ENCODE data around the gene ITPR3. TPM values are rescaled to one million over a fixed set of nuclear protein-coding genes. Genes with fewer than 3 reads are reported as not detected.

ITPR3 gene
- total RNA-seq, 4 donors from 2014 or later, result 11.8 to 25.0 (median 19.6) TPM

DNA sequence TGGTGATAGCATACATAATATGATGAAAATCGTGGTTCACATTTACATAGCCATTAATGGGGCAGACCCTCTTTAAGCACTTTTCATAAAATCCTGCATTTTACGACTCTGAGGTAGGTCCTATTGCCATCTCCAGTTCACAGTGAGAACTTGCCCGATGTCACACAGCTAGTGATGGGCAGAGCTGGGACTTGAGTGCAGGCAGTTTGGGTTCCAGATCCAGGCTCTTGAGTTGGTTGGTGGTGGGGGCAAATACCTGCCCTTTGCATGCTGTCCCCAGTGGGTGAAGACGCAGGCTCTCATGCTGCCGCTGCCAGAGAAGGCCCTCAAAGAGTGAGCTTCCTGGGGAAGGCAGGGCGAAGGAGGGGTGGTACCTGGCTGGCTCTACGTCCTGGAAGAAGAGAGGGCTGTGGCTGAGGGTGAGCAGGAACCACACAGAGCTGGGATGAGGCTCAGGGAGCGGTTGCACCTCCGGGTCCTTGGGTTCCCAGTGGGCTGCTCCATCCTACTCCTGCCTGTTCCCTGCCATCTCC is 34.9 kb upstream of the ITPR3 start:
- H3K27me3 ChIP-seq, result no peaks in the 10 kb centered on the region
- no peak overlapping the region for H3K27ac ChIP-seq
- no peaks in the 10 kb centered on the region for H3K36me3 ChIP-seq
- TF ChIP-seq POLR2AphosphoS5 (IDR thresholded peaks at IDR 0.05), result no peak
- TF ChIP-seq CTCF (IDR thresholded peaks at IDR 0.05), result no peak
- no peak for TF ChIP-seq POLR2A (IDR thresholded peaks at IDR 0.05)
- no peak for TF ChIP-seq EP300 (IDR thresholded peaks at IDR 0.05)
- 69% methylated on average over 6 of the region's 9 CpGs; no CpG with 5 or more reads in 1 of the 2 donors for WGBS, 2 donors (ENCODE audit: low coverage in 1 of 2)
- no peak for ATAC-seq
- H3K4me3 ChIP-seq, result no peak overlapping the region
- peaks cover 0 to 27% (median 15%) of the 10 kb centered on the region in 3 donors for H3K4me1 ChIP-seq
- H3K9me3 ChIP-seq, result no peaks in the 10 kb centered on the region

GRCh38 chr6:33587529-33587928 is 33.6 kb upstream of the ITPR3 start:
- Histone ChIP-seq H3K27ac (no peak overlapping the region), H3K36me3 (no peaks in the 10 kb centered on the region), H3K4me1 (peaks cover 0 to 29% (median 15%) of the 10 kb centered on the region in 3 donors), H3K4me3 (no peak overlapping the region), H3K27me3 (peaks cover 1% of the 10 kb centered on the region), H3K9me3 (no peaks in the 10 kb centered on the region)
- 43 to 80% methylated on average over 1 of the region's 8 CpGs for WGBS, 2 donors (ENCODE audit: low coverage in 1 of 2)
- no peak for ATAC-seq
- TF ChIP-seq POLR2A (IDR thresholded peaks at IDR 0.05), result no peak
- no peak for TF ChIP-seq EP300 (IDR thresholded peaks at IDR 0.05)
- no peak for TF ChIP-seq POLR2AphosphoS5 (IDR thresholded peaks at IDR 0.05)
- no peak for TF ChIP-seq CTCF (IDR thresholded peaks at IDR 0.05)

GRCh38 chr6:33588894-33589293 is 32.2 kb upstream of the ITPR3 start:
- WGBS, 2 donors (ENCODE audit: low coverage in 1 of 2), result no CpG with 5 or more reads among the region's 4 CpGs
- Histone ChIP-seq H3K9me3 (no peaks in the 10 kb centered on the region), H3K36me3 (no peaks in the 10 kb centered on the region), H3K27me3 (peaks cover 15% of the 10 kb centered on the region), H3K4me3 (no peak overlapping the region), H3K27ac (peak overlapping the region in 3 of 4 donors; percentile 52 to 69 (median 60)), H3K4me1 (peaks cover 0 to 36% (median 15%) of the 10 kb centered on the region in 3 donors)
- no peak for ATAC-seq
- no peak for TF ChIP-seq POLR2A (IDR thresholded peaks at IDR 0.05)
- no peak for TF ChIP-seq EP300 (IDR thresholded peaks at IDR 0.05)
- no peak for TF ChIP-seq CTCF (IDR thresholded peaks at IDR 0.05)
- TF ChIP-seq POLR2AphosphoS5 (IDR thresholded peaks at IDR 0.05), result no peak

GRCh38 chr6:33589392-33589730 is 31.8 kb upstream of the ITPR3 start:
- Histone ChIP-seq H3K4me3 (no peak overlapping the region), H3K27me3 (peaks cover 18% of the 10 kb centered on the region), H3K9me3 (no peaks in the 10 kb centered on the region), H3K36me3 (no peaks in the 10 kb centered on the region), H3K27ac (peak overlapping the region in 3 of 4 donors; percentile 52 to 69 (median 60)), H3K4me1 (peaks cover 0 to 36% (median 15%) of the 10 kb centered on the region in 3 donors)
- ATAC-seq, result peak; percentile 15
- no peak for TF ChIP-seq POLR2AphosphoS5 (IDR thresholded peaks at IDR 0.05)
- no CpG with 5 or more reads among the region's 4 CpGs for WGBS, 2 donors (ENCODE audit: low coverage in 1 of 2)

- TF ChIP-seq POLR2AphosphoS5 (IDR thresholded peaks at IDR 0.05) (peak; percentile 55), CTCF (IDR thresholded peaks at IDR 0.05) (peak in 3 of 4 experiments; percentile 46 to 72 (median 47)), POLR2A (IDR thresholded peaks at IDR 0.05) (no peak)
- no peak overlapping the region for H3K4me3 ChIP-seq
- H3K4me1 ChIP-seq, result peaks cover 0 to 36% (median 15%) of the 10 kb centered on the region in 3 donors
- WGBS, 2 donors (ENCODE audit: low coverage in 1 of 2), result 29 to 80% methylated on average over 1 of the region's 9 CpGs
- no peaks in the 10 kb centered on the region for H3K36me3 ChIP-seq
- peak overlapping the region in 3 of 4 donors; percentile 52 to 69 (median 60) for H3K27ac ChIP-seq
- ATAC-seq, result peak; percentile 68
- H3K27me3 ChIP-seq, result peaks cover 23% of the 10 kb centered on the region
- no peaks in the 10 kb centered on the region for H3K9me3 ChIP-seq
These were observed 31.2 kb upstream of the ITPR3 start for GRCh38 chr6:33589731-33590530.
